C4-2B (cell line): ENCODE measurements around the gene C1QTNF6.

Experiments
- ZFX ChIP-seq: fragments of 450-650 bp; IDR thresholded peaks from 2 replicates; pipeline ENCODE4 v1.6.1; 2017
- TF ChIP-seq, protein P1 (sequence below): fragments of 450-650 bp; conservative IDR thresholded peaks from 2 replicates; pipeline ENCODE4 v1.5.1; 2017; ENCODE audit warnings: mild to moderate bottlenecking

DNA sequence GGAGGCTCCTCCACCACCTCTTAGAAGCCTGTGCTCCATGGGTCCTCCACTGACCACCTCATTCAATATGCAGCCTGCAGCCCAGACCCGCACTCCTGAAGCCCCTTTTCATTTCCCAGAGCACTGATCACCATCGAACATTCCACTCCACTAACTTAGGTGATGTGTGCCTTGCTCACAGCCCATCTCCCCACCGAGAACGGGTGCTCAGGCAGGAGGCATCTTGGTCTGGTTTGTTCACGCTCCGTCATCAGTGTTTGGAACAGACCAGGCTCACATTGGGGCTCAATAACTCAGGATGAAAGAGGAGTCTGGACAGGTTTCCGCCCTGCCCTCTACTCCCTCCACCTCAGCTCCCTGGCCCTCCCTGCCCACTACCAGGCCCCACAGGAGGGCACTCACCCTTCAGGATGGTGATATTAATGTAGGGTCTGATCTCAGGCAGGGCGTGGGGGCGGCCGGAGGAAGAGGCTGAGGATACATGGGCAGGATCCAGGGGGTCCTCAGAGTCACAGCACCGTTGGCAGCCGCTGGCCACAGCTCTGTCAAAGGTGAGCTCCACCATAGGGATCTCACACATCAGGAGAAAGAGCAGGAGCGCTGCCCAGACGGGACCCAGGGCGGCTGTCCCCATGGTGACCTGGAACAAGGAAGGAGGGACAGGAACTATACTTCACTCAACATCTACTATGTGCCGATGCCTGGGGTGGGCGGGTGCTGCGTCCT lies 3.1 kb downstream of the C1QTNF6 start:
- TF ChIP-seq, protein P1, sequence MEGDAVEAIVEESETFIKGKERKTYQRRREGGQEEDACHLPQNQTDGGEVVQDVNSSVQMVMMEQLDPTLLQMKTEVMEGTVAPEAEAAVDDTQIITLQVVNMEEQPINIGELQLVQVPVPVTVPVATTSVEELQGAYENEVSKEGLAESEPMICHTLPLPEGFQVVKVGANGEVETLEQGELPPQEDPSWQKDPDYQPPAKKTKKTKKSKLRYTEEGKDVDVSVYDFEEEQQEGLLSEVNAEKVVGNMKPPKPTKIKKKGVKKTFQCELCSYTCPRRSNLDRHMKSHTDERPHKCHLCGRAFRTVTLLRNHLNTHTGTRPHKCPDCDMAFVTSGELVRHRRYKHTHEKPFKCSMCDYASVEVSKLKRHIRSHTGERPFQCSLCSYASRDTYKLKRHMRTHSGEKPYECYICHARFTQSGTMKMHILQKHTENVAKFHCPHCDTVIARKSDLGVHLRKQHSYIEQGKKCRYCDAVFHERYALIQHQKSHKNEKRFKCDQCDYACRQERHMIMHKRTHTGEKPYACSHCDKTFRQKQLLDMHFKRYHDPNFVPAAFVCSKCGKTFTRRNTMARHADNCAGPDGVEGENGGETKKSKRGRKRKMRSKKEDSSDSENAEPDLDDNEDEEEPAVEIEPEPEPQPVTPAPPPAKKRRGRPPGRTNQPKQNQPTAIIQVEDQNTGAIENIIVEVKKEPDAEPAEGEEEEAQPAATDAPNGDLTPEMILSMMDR = no peak
- no peak for TF ChIP-seq ZFX
